Effector memory CD8-positive, alpha-beta T cell (primary cell): ENCODE data around the gene ITGB1BP1.
A peak's percentile ranks its signal among the peaks of the same experiment; 100 is the strongest.

Source experiments
- ATAC-seq: fragments of 150-1000 bp; cut with Tn5 transposase; replicated peaks from 2 replicates; pipeline ENCODE4 v1.10.0; 2021; ENCODE audit warnings: mild to moderate bottlenecking, moderate library complexity
- DNase-seq, 3 experiments: peaks; one replicate each; pipeline ENCODE4 v3.0.0; 2021
- H3K27ac Mint-ChIP-seq, 2 donors: one replicate each; pipeline ENCODE4 v1.8.0; 2022; ENCODE audit warnings: mild to moderate bottlenecking in 2 of 2, mixed read lengths in 2 of 2, moderate library complexity in 2 of 2
- H3K27me3 Mint-ChIP-seq, 2 donors: one replicate each; pipeline ENCODE4 v1.8.0; 2022; ENCODE audit warnings: mixed read lengths in 2 of 2
- H3K36me3 Mint-ChIP-seq: one replicate; pipeline ENCODE4 v1.8.0; 2022; ENCODE audit warnings: mild to moderate bottlenecking, moderate library complexity, mixed read lengths; ENCODE audit not compliant: insufficient read depth
- H3K4me1 Mint-ChIP-seq, 2 donors: one replicate each; pipeline ENCODE4 v1.8.0; 2022; ENCODE audit warnings: low read depth in 2 of 2, mixed read lengths in 2 of 2
- H3K4me3 Mint-ChIP-seq, 2 donors: one replicate each; pipeline ENCODE4 v1.8.0; 2022; ENCODE audit warnings: mild to moderate bottlenecking in 2 of 2, mixed read lengths in 2 of 2, moderate library complexity in 2 of 2
- H3K9me3 Mint-ChIP-seq, 2 donors: one replicate each; pipeline ENCODE4 v1.8.0; 2022; ENCODE audit warnings: mixed read lengths in 2 of 2

ITGB1BP1 gene

GRCh38 chr2:9418746-9419145 is 4.6 kb downstream of the ITGB1BP1 start:
- DNase-seq, result no peak
- Mint-ChIP-seq H3K27me3 (no peaks in the 10 kb centered on the region), H3K9me3 (no peaks in the 10 kb centered on the region), H3K4me3 (no peak overlapping the region), H3K4me1 (peaks cover 46 to 64% of the 10 kb centered on the region in 2 donors), H3K36me3 (peaks cover 32% of the 10 kb centered on the region), H3K27ac (no peak overlapping the region)
- ATAC-seq, result no peak

DNA sequence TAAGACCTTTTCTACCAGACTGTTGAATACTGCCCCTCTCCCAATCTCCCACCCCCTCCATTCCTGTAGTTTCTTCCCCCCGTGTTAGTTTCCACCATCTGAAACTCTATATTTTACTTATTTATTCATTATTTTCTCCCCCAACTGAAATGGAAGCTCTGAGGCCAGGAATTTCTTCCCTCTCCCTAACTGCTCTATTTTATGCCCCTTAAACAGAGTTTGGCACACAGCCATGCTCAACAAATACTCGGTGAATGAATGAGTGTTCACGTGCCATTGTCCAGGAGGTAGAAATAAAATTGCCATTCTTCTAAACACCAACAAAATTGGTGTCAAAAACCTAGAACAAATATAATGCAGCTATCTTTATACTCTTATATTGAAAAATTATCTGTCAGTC is 5.6 kb downstream of the ITGB1BP1 start:
- H3K27ac Mint-ChIP-seq, result peak overlapping the region; percentile 79 to 88
- H3K9me3 Mint-ChIP-seq, result no peaks in the 10 kb centered on the region
- no peak overlapping the region for H3K4me3 Mint-ChIP-seq
- DNase-seq (no peak), ATAC-seq (no peak)
- H3K36me3 Mint-ChIP-seq, result peaks cover 29% of the 10 kb centered on the region
- H3K4me1 Mint-ChIP-seq, result peaks cover 42 to 60% of the 10 kb centered on the region in 2 donors
- H3K27me3 Mint-ChIP-seq, result no peaks in the 10 kb centered on the region

DNA sequence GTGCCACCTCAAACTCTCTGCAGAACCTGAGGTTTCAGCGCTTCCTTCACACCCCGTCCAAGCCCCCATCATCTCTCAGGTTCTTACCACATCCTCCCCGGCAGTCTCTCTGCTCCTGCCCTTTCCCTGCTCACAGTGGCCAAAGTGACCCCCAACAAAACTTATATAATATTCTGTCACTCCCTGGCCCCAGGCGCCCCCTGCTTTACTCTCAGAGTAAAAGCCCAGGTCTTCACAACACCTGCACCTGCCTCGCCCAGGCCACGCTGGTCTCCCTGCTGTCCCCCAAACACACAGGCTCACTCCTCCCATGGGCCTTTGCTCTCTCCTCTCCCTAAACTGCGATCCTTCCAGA is 6.4 kb downstream of the ITGB1BP1 start:
- peak overlapping the region; percentile 23 to 51 for H3K4me3 Mint-ChIP-seq
- H3K27ac Mint-ChIP-seq, result peak overlapping the region; percentile 22 to 88
- DNase-seq (no peak), ATAC-seq (peak; percentile 51)
- peaks cover 34 to 54% of the 10 kb centered on the region in 2 donors for H3K4me1 Mint-ChIP-seq
- H3K27me3 Mint-ChIP-seq, result no peaks in the 10 kb centered on the region
- peaks cover 36% of the 10 kb centered on the region for H3K36me3 Mint-ChIP-seq
- H3K9me3 Mint-ChIP-seq, result no peaks in the 10 kb centered on the region

DNA sequence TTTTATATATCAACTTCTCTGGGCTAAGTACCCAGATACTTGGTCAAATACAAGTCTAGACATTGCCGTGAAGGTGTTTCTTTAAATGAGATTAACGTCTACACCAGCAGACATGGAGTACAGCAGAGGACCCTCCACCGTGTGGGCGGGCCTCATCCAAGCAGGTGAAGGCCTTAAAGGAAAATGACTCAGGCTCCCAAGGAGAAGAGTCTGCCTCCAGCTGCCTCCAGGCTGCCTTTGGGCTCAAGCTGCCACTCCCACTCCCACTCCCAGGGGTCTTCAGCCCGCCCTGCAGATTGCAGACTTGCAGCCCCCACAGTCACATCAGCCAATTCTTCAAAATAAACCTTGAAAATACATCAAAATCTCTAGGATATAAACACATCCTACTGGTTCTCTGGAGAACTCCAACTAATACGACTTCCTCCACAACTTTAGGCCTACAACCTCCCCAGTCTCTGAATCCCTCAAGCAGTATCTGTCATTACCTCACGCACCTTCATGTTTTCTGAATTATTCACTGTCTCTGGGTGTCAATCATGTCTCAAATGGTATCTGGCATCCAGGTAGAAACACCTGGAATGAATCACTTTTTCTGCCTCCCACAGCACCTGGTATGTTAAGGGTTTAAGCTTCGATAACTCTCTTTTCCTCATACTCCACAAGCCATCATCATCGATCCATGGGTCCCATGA is 6.9 kb downstream of the ITGB1BP1 start:
- H3K4me3 Mint-ChIP-seq, result peak overlapping the region; percentile 23 to 51
- ATAC-seq (no peak), DNase-seq (no peak)
- no peaks in the 10 kb centered on the region for H3K27me3 Mint-ChIP-seq
- H3K9me3 Mint-ChIP-seq, result no peaks in the 10 kb centered on the region
- H3K36me3 Mint-ChIP-seq, result peaks cover 38% of the 10 kb centered on the region
- H3K27ac Mint-ChIP-seq, result peak overlapping the region; percentile 22 to 88
- H3K4me1 Mint-ChIP-seq, result peaks cover 30 to 49% of the 10 kb centered on the region in 2 donors

GRCh38 chr2:9415516-9416169 is 7.7 kb downstream of the ITGB1BP1 start:
- no peak for DNase-seq
- Mint-ChIP-seq H3K27ac (peak overlapping the region; percentile 22 to 83), H3K36me3 (peaks cover 44% of the 10 kb centered on the region), H3K9me3 (no peaks in the 10 kb centered on the region), H3K4me3 (no peak overlapping the region), H3K4me1 (peaks cover 28 to 47% of the 10 kb centered on the region in 2 donors), H3K27me3 (no peaks in the 10 kb centered on the region)
- no peak for ATAC-seq

DNA sequence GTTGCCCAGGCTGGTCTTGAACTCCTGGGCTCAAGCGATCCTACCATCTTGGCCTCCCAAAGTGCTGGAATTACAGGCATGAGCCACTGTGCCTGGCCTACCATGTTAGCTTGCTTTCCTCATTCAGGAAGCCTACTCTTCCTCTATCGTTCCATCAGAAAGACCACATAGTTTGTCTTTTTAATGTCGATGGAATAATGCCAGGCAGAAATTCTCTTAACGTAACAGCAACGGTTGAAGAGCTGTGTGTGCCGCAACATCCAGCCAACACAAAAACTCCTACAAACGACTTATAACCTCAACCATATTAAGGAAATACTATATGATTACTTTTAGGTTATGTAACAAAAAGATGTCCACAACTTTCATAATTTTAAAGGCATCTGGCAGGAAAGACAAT is 10.5 kb downstream of the ITGB1BP1 start:
- Mint-ChIP-seq H3K27ac (no peak overlapping the region), H3K36me3 (peaks cover 47% of the 10 kb centered on the region), H3K9me3 (no peaks in the 10 kb centered on the region), H3K27me3 (no peaks in the 10 kb centered on the region), H3K4me3 (no peak overlapping the region), H3K4me1 (peaks cover 21 to 28% of the 10 kb centered on the region in 2 donors)
- ATAC-seq (no peak), DNase-seq (no peak)

- Mint-ChIP-seq H3K9me3 (no peaks in the 10 kb centered on the region), H3K4me3 (no peak overlapping the region), H3K36me3 (peaks cover 38% of the 10 kb centered on the region), H3K27ac (no peak overlapping the region), H3K4me1 (peaks cover 4 to 12% of the 10 kb centered on the region in 2 donors), H3K27me3 (no peaks in the 10 kb centered on the region)
- ATAC-seq (no peak), DNase-seq (no peak)
Observed at GRCh38 chr2:9410108-9410507, 13.2 kb downstream of the ITGB1BP1 start.

GRCh38 chr2:9408641-9409151 is 14.6 kb downstream of the ITGB1BP1 start:
- Mint-ChIP-seq H3K4me1 (peaks cover 0 to under 1% of the 10 kb centered on the region in 2 donors), H3K27ac (no peak overlapping the region), H3K27me3 (no peaks in the 10 kb centered on the region), H3K36me3 (peaks cover 33% of the 10 kb centered on the region), H3K9me3 (no peaks in the 10 kb centered on the region), H3K4me3 (no peak overlapping the region)
- DNase-seq (no peak), ATAC-seq (no peak)

GRCh38 chr2:9407363-9407811 is 15.9 kb downstream of the ITGB1BP1 start:
- peaks cover 28% of the 10 kb centered on the region for H3K36me3 Mint-ChIP-seq
- H3K27ac Mint-ChIP-seq, result peak overlapping the region in 1 of 2 donors; percentile 58
- H3K4me1 Mint-ChIP-seq, result no peaks in the 10 kb centered on the region
- H3K27me3 Mint-ChIP-seq, result no peaks in the 10 kb centered on the region
- no peak overlapping the region for H3K4me3 Mint-ChIP-seq
- H3K9me3 Mint-ChIP-seq, result no peaks in the 10 kb centered on the region
- ATAC-seq (no peak), DNase-seq (no peak)

DNA sequence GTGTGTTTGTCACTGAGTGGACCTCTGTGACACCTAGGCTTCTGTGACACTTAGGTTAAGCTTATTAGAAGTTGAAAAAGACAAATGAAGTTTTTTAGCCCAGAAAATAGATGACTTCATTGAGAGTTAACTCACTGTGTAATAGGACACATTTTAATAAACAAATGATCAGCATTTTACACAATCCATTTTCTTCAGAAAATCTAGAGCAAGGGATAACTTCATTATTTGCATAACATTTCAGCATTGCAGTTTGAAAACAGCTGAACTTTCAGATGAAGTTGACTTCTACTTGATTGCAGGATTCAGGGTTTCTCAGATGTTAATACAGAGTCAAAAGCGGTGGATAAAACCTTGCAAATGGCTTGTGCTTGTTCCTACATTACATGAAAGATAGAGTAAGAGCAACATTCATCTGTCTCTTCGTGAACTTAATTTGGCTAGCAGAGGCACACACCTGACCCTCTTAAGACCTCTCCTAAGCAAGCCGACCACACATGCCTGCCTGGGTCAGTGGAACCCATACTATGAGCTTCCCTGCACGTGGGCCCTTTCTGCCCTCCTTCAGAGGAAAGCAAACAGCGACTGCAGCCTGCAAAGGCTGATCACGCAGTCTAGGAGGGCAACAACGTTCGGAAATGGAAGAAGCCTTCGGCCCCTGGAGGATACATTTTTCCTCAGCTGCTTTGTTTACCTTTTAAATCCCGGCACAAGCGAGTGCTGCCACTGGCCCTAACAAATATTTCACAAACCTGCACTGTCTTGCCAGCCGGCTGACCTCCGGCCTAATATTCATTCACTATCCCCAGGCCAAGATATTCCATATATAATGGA is 16.6 kb downstream of the ITGB1BP1 start:
- DNase-seq (no peak), ATAC-seq (no peak)
- Mint-ChIP-seq H3K36me3 (peaks cover 22% of the 10 kb centered on the region), H3K27me3 (no peaks in the 10 kb centered on the region), H3K9me3 (no peaks in the 10 kb centered on the region), H3K4me1 (no peaks in the 10 kb centered on the region), H3K4me3 (no peak overlapping the region), H3K27ac (no peak overlapping the region)

DNA sequence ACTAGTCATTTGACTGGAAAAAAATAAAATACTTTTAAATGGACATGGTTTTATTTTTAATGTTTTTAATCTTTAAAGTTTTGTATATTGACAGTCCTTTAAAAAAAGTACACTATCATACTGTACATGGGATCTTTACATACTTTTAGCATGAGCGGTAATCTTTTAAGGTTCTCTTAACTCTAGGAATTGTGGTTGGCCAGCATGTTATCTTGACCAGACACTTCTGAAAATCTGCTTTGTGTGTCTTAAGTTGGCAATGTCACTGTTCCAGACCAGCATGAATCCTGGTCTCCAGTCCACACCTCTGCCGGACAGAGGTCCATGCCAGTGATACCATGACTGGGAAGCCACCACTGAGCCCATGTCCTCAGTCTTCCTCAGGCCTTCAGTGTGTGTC is 17.7 kb downstream of the ITGB1BP1 start:
- DNase-seq, result no peak
- no peaks in the 10 kb centered on the region for H3K9me3 Mint-ChIP-seq
- no peak overlapping the region for H3K4me3 Mint-ChIP-seq
- H3K4me1 Mint-ChIP-seq, result peaks cover 0 to 4% of the 10 kb centered on the region in 2 donors
- no peak overlapping the region for H3K27ac Mint-ChIP-seq
- H3K27me3 Mint-ChIP-seq, result peaks cover 0 to 8% of the 10 kb centered on the region in 2 donors
- ATAC-seq, result no peak
- H3K36me3 Mint-ChIP-seq, result peaks cover 11% of the 10 kb centered on the region

- ATAC-seq (no peak), DNase-seq (no peak)
- no peaks in the 10 kb centered on the region for H3K9me3 Mint-ChIP-seq
- H3K27me3 Mint-ChIP-seq, result peaks cover 0 to 13% of the 10 kb centered on the region in 2 donors
- peaks cover 0 to 8% of the 10 kb centered on the region in 2 donors for H3K4me1 Mint-ChIP-seq
- H3K36me3 Mint-ChIP-seq, result no peaks in the 10 kb centered on the region
- H3K27ac Mint-ChIP-seq, result no peak overlapping the region
- no peak overlapping the region for H3K4me3 Mint-ChIP-seq
Observed at GRCh38 chr2:9404451-9404850, 18.9 kb downstream of the ITGB1BP1 start.

DNA sequence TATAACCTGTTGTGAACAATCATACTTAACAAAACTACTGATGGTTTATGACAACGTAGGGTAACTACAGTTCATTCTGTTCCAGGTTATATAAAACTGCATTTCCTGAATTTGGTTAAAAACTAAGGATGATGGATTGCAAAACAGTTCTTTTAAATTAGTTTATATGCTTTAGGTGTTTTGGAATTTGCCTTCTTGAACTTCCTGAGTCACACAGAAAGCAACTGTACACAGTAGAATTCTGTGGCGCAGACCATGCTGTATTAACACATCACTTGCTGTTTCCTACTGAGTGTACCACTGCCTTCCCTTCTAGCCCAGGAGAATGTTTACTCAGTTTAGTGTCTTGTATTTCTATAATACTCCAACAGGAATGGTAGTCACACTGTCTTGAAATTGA is 19.4 kb downstream of the ITGB1BP1 start:
- Mint-ChIP-seq H3K27ac (no peak overlapping the region), H3K4me1 (peaks cover 0 to 10% of the 10 kb centered on the region in 2 donors), H3K9me3 (no peaks in the 10 kb centered on the region), H3K36me3 (no peaks in the 10 kb centered on the region), H3K4me3 (no peak overlapping the region), H3K27me3 (peaks cover 0 to 13% of the 10 kb centered on the region in 2 donors)
- ATAC-seq, result no peak
- no peak for DNase-seq
